K562 (cell line): ENCODE data around the gene CLIC3. TPM values are rescaled to one million over a fixed set of nuclear protein-coding genes. Genes with fewer than 3 reads are reported as not detected.
A peak's percentile ranks its signal among the peaks of the same experiment; 100 is the strongest.

Experiments used
- ATAC-seq: fragments of 200-7000 bp; cut with Tn5 transposase; 3 replicates; pipeline ENCODE4 v1.9.1; 2020; ENCODE audit warnings: moderate library complexity
- BruUV-seq: library from RNA; stranded (reverse); fragments of 400-500 nt; replicated peaks from 2 replicates; lab custom pipeline; 2021; lab: Mats Ljungman, UMichigan
- CTCF ChIA-PET: fragments of 300-600 bp; formaldehyde crosslinking; extraction: SDS; loops from one replicate; lab custom pipeline; 2021; ENCODE audit warnings: low intra/inter-chr PET ratio; lab: Yijun Ruan, JAX
- POLR2A ChIA-PET: fragments of 300-600, 350-650 bp; sonication (Branson Sonifier 250); formaldehyde crosslinking; extraction: SDS; loops from one replicate; lab custom pipeline; 2021; ENCODE audit warnings: antibody characterized with exemption, inconsistent platforms; lab: Yijun Ruan, JAX
- DNase-seq, 4 experiments: peaks; one replicate each; pipeline versions ENCODE4 v3.0.0 to v3.0.0-alpha.2; 2011 to 2018; ENCODE audit warnings: low spot score in 3 of 4, mixed read lengths in 3 of 4; ENCODE audit errors: extremely low read depth in 1 of 4
- FAIRE-seq: peaks from 2 replicates; lab custom pipeline; 2011; peaks lifted over from hg19 to GRCh38; lab: Jason Lieb, UNC
- H2AFZ ChIP-seq: 2 replicates; pipeline ENCODE4 v1.6.0; 2011; ENCODE audit warnings: low read depth, low read length, control low read depth, inconsistent platforms
- H3K27ac ChIP-seq: fragments of 200-600 bp; 3 replicates; pipeline ENCODE4 v1.8.0; 2011; ENCODE audit warnings: low read depth, mild to moderate bottlenecking, control low read depth, inconsistent platforms, low read length, moderate library complexity, mixed read lengths; ENCODE audit errors: extremely low read depth
- H3K27me3 ChIP-seq, 2 experiments: fragments of 300-600 bp in 1 of 2; 2 replicates in 1 of 2; 3 replicates in 1 of 2; pipeline versions ENCODE4 v1.6.0 to v1.8.0; 2011; ENCODE audit warnings: inconsistent platforms in 2 of 2, low read length in 2 of 2, mild to moderate bottlenecking in 1 of 2, mixed read lengths in 1 of 2, moderate library complexity in 1 of 2; ENCODE audit not compliant: control insufficient read depth in 2 of 2, insufficient read depth in 2 of 2
- H3K36me3 ChIP-seq: fragments of 300-600 bp; 3 replicates; pipeline ENCODE4 v1.8.0; 2011; ENCODE audit warnings: mild to moderate bottlenecking, low read length, inconsistent platforms; ENCODE audit not compliant: control insufficient read depth, insufficient read depth
- H3K4me1 ChIP-seq, 2 experiments: fragments of 200-600 bp in 1 of 2; replicated peaks in 1 of 2; 2 replicates in 1 of 2; 3 replicates in 1 of 2; pipeline versions ENCODE4 v1.5.1 to v1.8.0; 2011; ENCODE audit warnings: inconsistent platforms in 2 of 2, low read length in 2 of 2, mild to moderate bottlenecking in 1 of 2, mixed read lengths in 1 of 2, moderate library complexity in 1 of 2; ENCODE audit not compliant: control insufficient read depth in 2 of 2, insufficient read depth in 2 of 2
- H3K4me2 ChIP-seq: 2 replicates; pipeline ENCODE4 v1.6.1; 2011; ENCODE audit warnings: low read length, control low read depth, inconsistent platforms, mixed read lengths; ENCODE audit not compliant: insufficient read depth
- H3K4me3 ChIP-seq: fragments of 200-600 bp; sonication (generic), shearing (Covaris generic); 2 replicates; pipeline ENCODE4 v1.5.1; 2016; ENCODE audit warnings: control low read depth, inconsistent platforms
- H3K79me2 ChIP-seq: fragments of 200-600 bp; 3 replicates; pipeline ENCODE4 v1.8.0; 2011; ENCODE audit warnings: low read length, inconsistent platforms; ENCODE audit not compliant: control insufficient read depth, insufficient read depth
- H3K9ac ChIP-seq, 2 experiments: 2 replicates each; pipeline versions ENCODE4 v1.6.0 to v1.6.1; 2011; ENCODE audit warnings: low read depth in 2 of 2, low read length in 2 of 2, control low read depth in 1 of 2, inconsistent platforms in 1 of 2, mild to moderate bottlenecking in 1 of 2, mixed read lengths in 1 of 2; ENCODE audit not compliant: insufficient read depth in 1 of 2
- H3K9me1 ChIP-seq: one replicate; pipeline ENCODE4 v1.6.0; 2011; ENCODE audit warnings: inconsistent platforms, mild to moderate bottlenecking, low read length, moderate library complexity; ENCODE audit not compliant: control insufficient read depth, insufficient read depth
- H3K9me3 ChIP-seq: replicated peaks from 2 replicates; pipeline ENCODE4 v1.5.1; 2011; ENCODE audit warnings: low read depth, low read length, inconsistent platforms; ENCODE audit not compliant: control insufficient read depth, insufficient read depth
- H4K20me1 ChIP-seq: replicated peaks from 2 replicates; pipeline ENCODE4 v1.6.1; 2011; ENCODE audit warnings: low read length, inconsistent platforms, mixed read lengths; ENCODE audit not compliant: control insufficient read depth, insufficient read depth
- BRD4 ChIP-seq: fragments of 200-600 bp; sonication (generic); IDR thresholded peaks from 2 replicates; pipeline ENCODE4 v1.6.1; 2017; ENCODE audit warnings: inconsistent platforms
- L3MBTL2 ChIP-seq: fragments of 450-650 bp; IDR thresholded peaks from 2 replicates; pipeline ENCODE4 v1.6.1; 2016; ENCODE audit warnings: mild to moderate bottlenecking, moderate library complexity
- MYC ChIP-seq, 2 experiments: fragments of 250-450 bp in 1 of 2; sonication (Bioruptor Pico) in 1 of 2; IDR thresholded peaks; 2 replicates each; pipeline versions ENCODE4 v1.5.1 to v1.6.1; 2012 to 2021; ENCODE audit warnings: low read depth in 2 of 2, borderline replicate concordance in 1 of 2, improper control_type of control experiment in 1 of 2, low read length in 1 of 2, mild to moderate bottlenecking in 1 of 2, moderate library complexity in 1 of 2
- RBBP5 ChIP-seq: fragments of 200-600 bp; sonication (generic); IDR thresholded peaks from 2 replicates; pipeline ENCODE4 v1.6.1; 2012; ENCODE audit warnings: borderline replicate concordance, mild to moderate bottlenecking, low read length, control low read depth, inconsistent platforms; ENCODE audit not compliant: insufficient read depth, poor library complexity, severe bottlenecking
- ZNF143 ChIP-seq: sonication (generic); formaldehyde crosslinking; IDR thresholded peaks from 2 replicates; pipeline ENCODE4 v1.9.0; 2022; ENCODE audit warnings: mild to moderate bottlenecking, missing genetic modification reagents
- ZNF431 ChIP-seq: sonication (generic); formaldehyde crosslinking; IDR thresholded peaks from 2 replicates; pipeline ENCODE4 v1.8.0; 2022; ENCODE audit warnings: mild to moderate bottlenecking, missing genetic modification reagents
- WGBS: fragments of 100-300 bp; shearing (Covaris generic); methylation state at CpG from one replicate; pipeline ENCODE4 v1.1.6; 2016; ENCODE audit warnings: low coverage, mixed read lengths; ENCODE audit not compliant: insufficient coverage; ENCODE audit errors: missing lambda C conversion rate; 5-methylcytosine and 5-hydroxymethylcytosine counted together
- in situ Hi-C: fragments of 300-500 bp; cut with MboI; formaldehyde crosslinking; loops from 4 replicates; pipeline ENCODE4 v1.15.0; 2018; ENCODE audit warnings: inconsistent platforms, mixed read lengths
- intact Hi-C: fragments of 100-400 bp; cut with micrococcal nuclease; formaldehyde crosslinking; loops from 2 replicates; pipeline ENCODE4 v1.14.2; 2022
- polyA plus RNA-seq, 8 experiments: library from polyadenylated mRNA; depleted of rRNA in 4 of 8; stranded (reverse) in 5 of 8; unstranded in 3 of 8; fragments of >200 nt; fragmentation: Nextera tagmentation in 2 of 8; fragmentation: Illumina TruSeq in 1 of 8; extraction: Ambion mirVana in 2 of 8; extraction: Trizol in 1 of 8; gene quantifications; 2 replicates each; pipeline versions ENCODE4 v1.2.1 to v1.2.3, GENCODE V29; 2011 to 2014; ENCODE audit warnings: inconsistent platforms in 1 of 8, missing spikeins in 1 of 8
- total RNA-seq, 7 experiments: library from RNA; depleted of rRNA in 6 of 7; stranded (reverse); fragments of >200 nt in 6 of 7; fragmentation: Illumina TruSeq in 2 of 7; extraction: Trizol in 2 of 7; gene quantifications; 2 replicates each; pipeline versions ENCODE4 v1.2.1 to v1.2.3, GENCODE V29; 2011 to 2021; ENCODE audit warnings: low replicate concordance in 1 of 7
- TF ChIP-seq, protein P1 (sequence below): sonication (generic); formaldehyde crosslinking; IDR thresholded peaks from 2 replicates; pipeline ENCODE4 v1.9.0; 2022; ENCODE audit warnings: mild to moderate bottlenecking, missing genetic modification reagents
- TF ChIP-seq, protein P2 (sequence below), 3 experiments: IDR thresholded peaks in 2 of 3; conservative IDR thresholded peaks in 1 of 3; 2 replicates each; pipeline ENCODE4 v1.5.1; 2011 to 2012; ENCODE audit warnings: low read length in 3 of 3, mild to moderate bottlenecking in 3 of 3, control low read depth in 2 of 3, improper control_type of control experiment in 1 of 3, inconsistent platforms in 1 of 3, low read depth in 1 of 3, mixed read lengths in 1 of 3, moderate library complexity in 1 of 3; ENCODE audit not compliant: insufficient read depth in 2 of 3
- TF ChIP-seq, protein P3 (sequence below): sonication (generic); formaldehyde crosslinking; IDR thresholded peaks from 2 replicates; pipeline ENCODE4 v1.9.0; 2022; ENCODE audit warnings: mild to moderate bottlenecking, missing genetic modification reagents

Gene CLIC3
- total and polyA plus RNA-seq, 9 of the 15 experiments (the other 6 are each of a cell fraction or from before 2014, with no cell fraction given): 0.27 to 0.29 TPM; not detected in 7

DNA sequence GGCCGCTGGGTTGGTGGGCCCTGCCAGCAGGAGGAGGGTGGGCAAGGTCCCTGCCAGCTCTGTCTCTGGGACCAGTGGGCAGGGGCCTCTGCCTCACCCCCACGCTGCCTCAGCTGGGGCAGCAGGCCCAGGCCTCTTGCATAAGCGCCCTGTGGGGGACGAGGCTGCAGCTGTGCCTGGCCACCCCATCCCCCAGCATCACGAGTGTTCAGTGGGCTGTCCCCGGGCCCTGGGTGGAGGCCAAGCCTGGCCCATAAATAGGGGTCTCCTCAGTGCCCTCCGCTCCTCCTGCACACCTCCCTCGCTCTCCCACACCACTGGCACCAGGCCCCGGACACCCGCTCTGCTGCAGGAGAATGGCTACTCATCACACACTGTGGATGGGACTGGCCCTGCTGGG, 19.1 kb downstream of the CLIC3 start, which contains the start of gene PTGDS:
PTGDS (plus strand) TSS at position 282 of the 400 bp plus-strand sequence; CDS start at position 357, 75 bp downstream.
- ATAC-seq: no peak
- ChIA-PET POLR2A (interaction anchor here (0.7 to 1.4 kb wide), 2 partner anchors 11 to 45 kb away, joined by 3 to 4 read pairs; no protein-coding TSS in a partner anchor), CTCF (no interaction called here)
- DNase-seq: no peak
- Histone ChIP-seq H2AFZ (peak within 1 kb of the TSS; percentile 97), H3K9ac (peak within 1 kb of the TSS; percentile 51 to 92; a peak in 3 of 4 replicates), H3K9me3 (no peaks in the 10 kb centered on the region), H4K20me1 (no peaks in the 10 kb centered on the region), H3K4me2 (peak within 1 kb of the TSS; percentile 82), H3K79me2 (no peaks in the 10 kb centered on the region), H3K27ac (peak within 1 kb of the TSS; percentile 59; the same call in 2 of the 3 replicates), H3K4me1 (peaks cover 9 to 96% of the 10 kb centered on the region in 2 experiments; a peak in 4 of 5 replicates), H3K27me3 (no peaks in the 10 kb centered on the region), H3K4me3 (peak within 1 kb of the TSS; percentile 54), H3K36me3 (no peaks in the 10 kb centered on the region), H3K9me1 (no peaks in the 10 kb centered on the region)
- TF ChIP-seq BRD4 (no peak), ZNF431 (CRISPR knock-in tag) (no peak)
- WGBS: 70% methylated on average over 8 of the region's 10 CpGs
- intact Hi-C loops: no loop called here
- no peak for FAIRE-seq
- no TSS peak for BruUV-seq
- in situ Hi-C loops: no loop called here

GRCh38 chr9:136975644-136976043, 20.7 kb downstream of the CLIC3 start:
- H3K36me3 ChIP-seq: no peaks in the 10 kb centered on the region
- H3K27ac ChIP-seq: no peak overlapping the region
- DNase-seq (peak; percentile 52 to 62 (median 58)), ATAC-seq (peak; percentile 45), FAIRE-seq (no peak)
- 36% methylated on average over 14 of the region's 14 CpGs for WGBS
- intact Hi-C loops: loop anchor here (2.0 kb wide), 1 partner anchor 59 kb away; no protein-coding TSS in a partner anchor
- peak overlapping the region in 1 of 2 experiments; percentile 3; a peak in 2 of 4 replicates for H3K9ac ChIP-seq
- no peak overlapping the region for H3K4me2 ChIP-seq
- no TSS peak for BruUV-seq
- H3K9me3 ChIP-seq: no peaks in the 10 kb centered on the region
- H3K79me2 ChIP-seq: no peaks in the 10 kb centered on the region
- no peaks in the 10 kb centered on the region for H3K27me3 ChIP-seq
- in situ Hi-C loops: no loop called here
- H2AFZ ChIP-seq: peak overlapping the region; percentile 55
- H3K9me1 ChIP-seq: no peaks in the 10 kb centered on the region
- peaks cover 9 to 92% of the 10 kb centered on the region in 2 experiments; a peak in 4 of 5 replicates for H3K4me1 ChIP-seq
- H3K4me3 ChIP-seq: no peak overlapping the region
- no peaks in the 10 kb centered on the region for H4K20me1 ChIP-seq
- ChIA-PET POLR2A (interaction anchor here (0.5 to 1.4 kb wide), 5 partner anchors 9 to 706 kb away, joined by 3 to 4 read pairs (median 3); no protein-coding TSS in a partner anchor), CTCF (no interaction called here)
- TF ChIP-seq MYC (IDR thresholded peaks at IDR 0.05; ENCODE audit: low read depth, low read length): peak; percentile 74
- no peak for TF ChIP-seq MYC (CRISPR knock-in tag; IDR thresholded peaks at IDR 0.05; ENCODE audit: borderline replicate concordance, low read depth)
- TF ChIP-seq, protein P1, sequence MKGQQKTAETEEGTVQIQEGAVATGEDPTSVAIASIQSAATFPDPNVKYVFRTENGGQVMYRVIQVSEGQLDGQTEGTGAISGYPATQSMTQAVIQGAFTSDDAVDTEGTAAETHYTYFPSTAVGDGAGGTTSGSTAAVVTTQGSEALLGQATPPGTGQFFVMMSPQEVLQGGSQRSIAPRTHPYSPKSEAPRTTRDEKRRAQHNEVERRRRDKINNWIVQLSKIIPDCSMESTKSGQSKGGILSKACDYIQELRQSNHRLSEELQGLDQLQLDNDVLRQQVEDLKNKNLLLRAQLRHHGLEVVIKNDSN (CRISPR knock-in tag): peak; percentile 57; the same call in 1 of the 2 replicates
- no peak for TF ChIP-seq RBBP5
- no peak for TF ChIP-seq ZNF143 (CRISPR knock-in tag)
- TF ChIP-seq, protein P2, sequence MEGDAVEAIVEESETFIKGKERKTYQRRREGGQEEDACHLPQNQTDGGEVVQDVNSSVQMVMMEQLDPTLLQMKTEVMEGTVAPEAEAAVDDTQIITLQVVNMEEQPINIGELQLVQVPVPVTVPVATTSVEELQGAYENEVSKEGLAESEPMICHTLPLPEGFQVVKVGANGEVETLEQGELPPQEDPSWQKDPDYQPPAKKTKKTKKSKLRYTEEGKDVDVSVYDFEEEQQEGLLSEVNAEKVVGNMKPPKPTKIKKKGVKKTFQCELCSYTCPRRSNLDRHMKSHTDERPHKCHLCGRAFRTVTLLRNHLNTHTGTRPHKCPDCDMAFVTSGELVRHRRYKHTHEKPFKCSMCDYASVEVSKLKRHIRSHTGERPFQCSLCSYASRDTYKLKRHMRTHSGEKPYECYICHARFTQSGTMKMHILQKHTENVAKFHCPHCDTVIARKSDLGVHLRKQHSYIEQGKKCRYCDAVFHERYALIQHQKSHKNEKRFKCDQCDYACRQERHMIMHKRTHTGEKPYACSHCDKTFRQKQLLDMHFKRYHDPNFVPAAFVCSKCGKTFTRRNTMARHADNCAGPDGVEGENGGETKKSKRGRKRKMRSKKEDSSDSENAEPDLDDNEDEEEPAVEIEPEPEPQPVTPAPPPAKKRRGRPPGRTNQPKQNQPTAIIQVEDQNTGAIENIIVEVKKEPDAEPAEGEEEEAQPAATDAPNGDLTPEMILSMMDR (IDR thresholded peaks at IDR 0.05 in 2 of 3, conservative IDR thresholded peaks at IDR 0.05 in 1 of 3; ENCODE audit: insufficient read depth in 2 of 3, low read depth in 1 of 3, low read length in 3 of 3): peak; percentile 61 to 77 (median 66)
- TF ChIP-seq, protein P3, sequence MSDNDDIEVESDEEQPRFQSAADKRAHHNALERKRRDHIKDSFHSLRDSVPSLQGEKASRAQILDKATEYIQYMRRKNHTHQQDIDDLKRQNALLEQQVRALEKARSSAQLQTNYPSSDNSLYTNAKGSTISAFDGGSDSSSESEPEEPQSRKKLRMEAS (CRISPR knock-in tag): peak; percentile 56; the same call in 1 of the 2 replicates
- TF ChIP-seq L3MBTL2: peak; percentile 48; the same call in 1 of the 2 replicates
